H1 (cell line): ENCODE measurements around the gene ARFRP1. TPM values are rescaled to one million over a fixed set of nuclear protein-coding genes. Genes with fewer than 3 reads are reported as not detected.
A peak's percentile ranks its signal among the peaks of the same experiment; 100 is the strongest.

ENCODE experiments used
- CTCF ChIA-PET: fragments of 300-600 bp; sonication (Branson Sonifier 250); formaldehyde crosslinking; loops from one replicate; lab custom pipeline; 2021; ENCODE audit not compliant: partially characterized antibody; lab: Charles Lee
- POLR2A ChIA-PET: fragments of 300-600 bp; sonication (Branson Sonifier 250); formaldehyde crosslinking; loops from one replicate; lab custom pipeline; 2021; ENCODE audit warnings: inconsistent platforms; ENCODE audit not compliant: partially characterized antibody; lab: Charles Lee
- DNase-seq, 2 experiments: peaks; one replicate each; pipeline versions ENCODE4 v3.0.0 to v3.0.0-alpha.2; 2010 to 2022; ENCODE audit warnings: low spot score in 2 of 2, low read depth in 1 of 2, mixed read lengths in 1 of 2
- FAIRE-seq: peaks from 2 replicates; lab custom pipeline; 2011; peaks lifted over from hg19 to GRCh38; lab: Jason Lieb, UNC
- H2AFZ ChIP-seq: 2 replicates; pipeline ENCODE4 v1.8.1; 2012; ENCODE audit warnings: low read length, inconsistent platforms
- H2AK5ac ChIP-seq: 2 replicates; pipeline ENCODE4 v1.6.1; 2013; ENCODE audit warnings: low read depth, low read length
- H2BK120ac ChIP-seq: replicated peaks from 2 replicates; pipeline ENCODE3; 2013; ENCODE audit warnings: low read depth, low read length, inconsistent platforms
- H2BK12ac ChIP-seq: 2 replicates; pipeline ENCODE4 v1.6.1; 2013; ENCODE audit warnings: low read depth, low read length
- H2BK15ac ChIP-seq: 2 replicates; pipeline ENCODE4 v1.6.1; 2013; ENCODE audit warnings: low read length
- H2BK20ac ChIP-seq: 2 replicates; pipeline ENCODE4 v1.6.1; 2013; ENCODE audit warnings: low read length
- H2BK5ac ChIP-seq: 2 replicates; pipeline ENCODE4 v1.6.1; 2013; ENCODE audit warnings: low read depth, low read length
- H3K14ac ChIP-seq: 2 replicates; pipeline ENCODE4 v1.6.1; 2013; ENCODE audit warnings: inconsistent platforms; ENCODE audit not compliant: insufficient read length
- H3K18ac ChIP-seq: 2 replicates; pipeline ENCODE4 v1.6.1; 2013; ENCODE audit warnings: low read length; ENCODE audit errors: extremely low read depth
- H3K23ac ChIP-seq: 2 replicates; pipeline ENCODE4 v1.6.1; 2013; ENCODE audit warnings: inconsistent platforms; ENCODE audit not compliant: insufficient read length
- H3K23me2 ChIP-seq: 2 replicates; pipeline ENCODE4 v1.6.1; 2013; ENCODE audit warnings: low read depth, low read length
- H3K27ac ChIP-seq: 2 replicates; pipeline ENCODE4 v1.6.1; 2011; ENCODE audit warnings: low read depth, low read length, inconsistent platforms
- H3K27me3 ChIP-seq, 4 experiments: replicated peaks in 1 of 4; 1 replicate in 1 of 4; 2 replicates in 3 of 4; pipeline versions ENCODE4 v1.6.1 to v1.8.1; 2011 to 2013; ENCODE audit warnings: low read length in 3 of 4, mild to moderate bottlenecking in 3 of 4, inconsistent platforms in 2 of 4, mixed read lengths in 2 of 4, moderate library complexity in 1 of 4; ENCODE audit not compliant: control insufficient read depth in 3 of 4, insufficient read depth in 3 of 4; ENCODE audit errors: extremely low read depth in 1 of 4
- H3K36me3 ChIP-seq, 4 experiments: 2 replicates each; pipeline versions ENCODE4 v1.6.1 to v1.8.1; 2011 to 2013; ENCODE audit warnings: mild to moderate bottlenecking in 4 of 4, low read length in 3 of 4, moderate library complexity in 2 of 4, control low read depth in 1 of 4, inconsistent platforms in 1 of 4; ENCODE audit not compliant: insufficient read depth in 4 of 4, control insufficient read depth in 2 of 4
- H3K4ac ChIP-seq: replicated peaks from 2 replicates; pipeline ENCODE3; 2013; ENCODE audit warnings: low read length, low read depth, mixed read lengths, inconsistent platforms; ENCODE audit not compliant: insufficient read length
- H3K4me1 ChIP-seq, 4 experiments: replicated peaks in 1 of 4; 1 replicate in 1 of 4; 2 replicates in 3 of 4; pipeline versions ENCODE4 v1.6.1 to v1.8.1; 2011 to 2013; ENCODE audit warnings: low read length in 3 of 4, inconsistent platforms in 2 of 4, mixed read lengths in 1 of 4; ENCODE audit not compliant: insufficient read depth in 4 of 4, control insufficient read depth in 3 of 4
- H3K4me2 ChIP-seq, 2 experiments: 2 replicates each; pipeline versions ENCODE4 v1.6.1 to v1.8.1; 2011 to 2013; ENCODE audit warnings: low read depth in 2 of 2, low read length in 2 of 2, control low read depth in 1 of 2, inconsistent platforms in 1 of 2, mild to moderate bottlenecking in 1 of 2; ENCODE audit not compliant: insufficient read depth in 1 of 2
- H3K4me3 ChIP-seq, 4 experiments: fragments of 200-600, 300-600 bp in 1 of 4; sonication (generic), shearing (Covaris generic), sonication (Bioruptor Twin) in 1 of 4; 2 replicates each; pipeline versions ENCODE4 v1.5.1 to v1.8.1; 2011 to 2016; ENCODE audit warnings: low read length in 4 of 4, low read depth in 3 of 4, control low read depth in 2 of 4, inconsistent platforms in 2 of 4, mild to moderate bottlenecking in 2 of 4, mixed read lengths in 1 of 4, moderate library complexity in 1 of 4; ENCODE audit not compliant: insufficient read depth in 2 of 4; ENCODE audit errors: extremely low read depth in 1 of 4
- H3K56ac ChIP-seq: replicated peaks from 2 replicates; pipeline ENCODE3; 2013; ENCODE audit warnings: low read depth, mild to moderate bottlenecking, mixed read lengths, low read length, inconsistent platforms; ENCODE audit not compliant: insufficient read length
- H3K79me1 ChIP-seq: 2 replicates; pipeline ENCODE4 v1.6.1; 2013; ENCODE audit warnings: low read depth, low read length, control low read depth
- H3K79me2 ChIP-seq, 2 experiments: 2 replicates each; pipeline versions ENCODE4 v1.6.1 to v1.8.1; 2012 to 2013; ENCODE audit warnings: low read length in 2 of 2, mild to moderate bottlenecking in 2 of 2, inconsistent platforms in 1 of 2; ENCODE audit not compliant: insufficient read depth in 2 of 2, control insufficient read depth in 1 of 2
- H3K9ac ChIP-seq, 4 experiments: replicated peaks in 1 of 4; 1 replicate in 1 of 4; 2 replicates in 3 of 4; pipeline versions ENCODE4 v1.6.1 to v1.8.1; 2011 to 2013; ENCODE audit warnings: low read depth in 3 of 4, low read length in 3 of 4, control low read depth in 2 of 4, mild to moderate bottlenecking in 2 of 4, moderate library complexity in 2 of 4, inconsistent platforms in 1 of 4; ENCODE audit errors: extremely low read depth in 1 of 4
- H3K9me3 ChIP-seq, 2 experiments: 2 replicates each; pipeline versions ENCODE4 v1.6.1 to v1.8.1; 2012 to 2013; ENCODE audit warnings: mild to moderate bottlenecking in 2 of 2, moderate library complexity in 2 of 2, control low read depth in 1 of 2, inconsistent platforms in 1 of 2, low read depth in 1 of 2, low read length in 1 of 2, mixed read lengths in 1 of 2; ENCODE audit not compliant: insufficient read depth in 2 of 2
- H4K20me1 ChIP-seq, 2 experiments: replicated peaks in 1 of 2; 2 replicates each; pipeline versions ENCODE3 to v1.8.1; 2011 to 2013; ENCODE audit warnings: inconsistent platforms in 2 of 2, low read length in 2 of 2, mild to moderate bottlenecking in 1 of 2; ENCODE audit not compliant: insufficient read depth in 2 of 2, control insufficient read depth in 1 of 2
- H4K5ac ChIP-seq: 2 replicates; pipeline ENCODE4 v1.6.1; 2013; ENCODE audit warnings: low read length, low read depth, mixed read lengths, inconsistent platforms; ENCODE audit not compliant: insufficient read length
- H4K8ac ChIP-seq: 2 replicates; pipeline ENCODE4 v1.8.0; 2013; ENCODE audit warnings: mild to moderate bottlenecking, moderate library complexity, low read length, inconsistent platforms; ENCODE audit not compliant: insufficient read depth; ENCODE audit errors: extremely low read depth
- H4K91ac ChIP-seq: replicated peaks from 2 replicates; pipeline ENCODE3; 2013; ENCODE audit warnings: low read length, mixed read lengths, inconsistent platforms; ENCODE audit not compliant: insufficient read length
- ATF3 ChIP-seq: IDR thresholded peaks from 2 replicates; pipeline ENCODE4 v1.6.1; 2011; ENCODE audit warnings: low read depth, mild to moderate bottlenecking, low read length; ENCODE audit not compliant: insufficient read depth
- CEBPB ChIP-seq: IDR thresholded peaks from 2 replicates; pipeline ENCODE4 v1.6.1; 2012; ENCODE audit warnings: low read depth, low read length
- EZH2 ChIP-seq: fragments of 200-600 bp; sonication (generic); IDR thresholded peaks from 2 replicates; pipeline ENCODE4 v1.7.1; 2012; ENCODE audit warnings: low read depth, mild to moderate bottlenecking, moderate library complexity, low read length, inconsistent platforms; ENCODE audit not compliant: severe bottlenecking
- FOSL1 ChIP-seq: IDR thresholded peaks from 2 replicates; pipeline ENCODE4 v1.6.1; 2011; ENCODE audit warnings: mild to moderate bottlenecking, low read depth, low read length, moderate library complexity; ENCODE audit not compliant: insufficient read depth
- GABPA ChIP-seq: IDR thresholded peaks from 2 replicates; pipeline ENCODE4 v1.6.1; 2011; ENCODE audit warnings: mild to moderate bottlenecking, low read length, moderate library complexity, borderline replicate concordance; ENCODE audit not compliant: insufficient read depth
- MAFK ChIP-seq: IDR thresholded peaks from 2 replicates; pipeline ENCODE4 v1.6.1; 2012; ENCODE audit warnings: low read depth, mild to moderate bottlenecking, improper control_type of control experiment, low read length
- NRF1 ChIP-seq: IDR thresholded peaks from 2 replicates; pipeline ENCODE4 v1.6.1; 2011; ENCODE audit warnings: mild to moderate bottlenecking, low read depth, low read length, improper control_type of control experiment
- POLR2AphosphoS5 ChIP-seq: IDR thresholded peaks from 2 replicates; pipeline ENCODE4 v1.6.1; 2011; ENCODE audit warnings: low read depth, low read length
- RAD21 ChIP-seq, 2 experiments: IDR thresholded peaks in 1 of 2; conservative IDR thresholded peaks in 1 of 2; 2 replicates each; pipeline ENCODE4 v1.6.1; 2011; ENCODE audit warnings: low read depth in 2 of 2, low read length in 2 of 2, improper control_type of control experiment in 1 of 2, inconsistent platforms in 1 of 2, mild to moderate bottlenecking in 1 of 2, moderate library complexity in 1 of 2
- TAF1 ChIP-seq: IDR thresholded peaks from 2 replicates; pipeline ENCODE4 v1.6.1; 2011; ENCODE audit warnings: mild to moderate bottlenecking, low read depth, low read length
- YY1 ChIP-seq: IDR thresholded peaks from 2 replicates; pipeline ENCODE4 v1.6.1; 2011; ENCODE audit warnings: low read depth, mild to moderate bottlenecking, low read length
- WGBS, 2 experiments: shearing (Covaris generic) in 1 of 2; methylation state at CpG; one replicate each; pipeline versions ENCODE4 v1.1.6 to v1.1.7; 2013 to 2015; ENCODE audit warnings: low lambda C conversion rate in 2 of 2, mixed read lengths in 2 of 2, inconsistent platforms in 1 of 2, low coverage in 1 of 2, missing lambda C conversion rate in 1 of 2; ENCODE audit not compliant: insufficient replicate concordance in 2 of 2, insufficient coverage in 1 of 2, insufficient read length in 1 of 2; ENCODE audit errors: extremely low coverage in 1 of 2, missing lambda C conversion rate in 1 of 2; 5-methylcytosine and 5-hydroxymethylcytosine counted together
- polyA plus RNA-seq, 7 experiments: library from polyadenylated mRNA; depleted of rRNA in 3 of 7; stranded (reverse) in 5 of 7; unstranded in 2 of 7; fragments of >200 nt in 5 of 7; fragments of 200-250 nt in 2 of 7; gene quantifications; 1 replicate in 5 of 7; 2 replicates in 1 of 7; 4 replicates in 1 of 7; pipeline versions ENCODE4 v1.2.1 to v1.2.3, GENCODE V29; 2011 to 2013; ENCODE audit warnings: missing spikeins in 2 of 7, mixed read lengths in 2 of 7
- total RNA-seq: library from RNA; stranded (reverse); fragmentation: NEBNext Ultra II Directional; extraction: Animal tissue kit (Norgen Biotek cat#: 25700); gene quantifications from 2 replicates; pipeline ENCODE4 v1.2.1, GENCODE V29; 2021

ARFRP1 gene
- total and polyA plus RNA-seq, 2 of the 8 experiments (the other 6 are each of a cell fraction or from before 2014, with no cell fraction given), result 12.9 to 22.9 TPM

- no peaks in the 10 kb centered on the region for H3K9me3 ChIP-seq
- ChIA-PET POLR2A (interaction anchor here (0.6 to 4.1 kb wide), 13 partner anchors 9 to 283 kb away, joined by 3 to 18 read pairs (median 4); partner anchors contain the start of gene SLC2A4RG), CTCF (interaction anchor here (1.4 kb wide), 2 partner anchors 83 to 278 kb away, joined by 3 to 4 read pairs; partner anchors contain the start of gene PRPF6)
- H4K5ac ChIP-seq, result no peak overlapping the region
- FAIRE-seq (no peak), DNase-seq (no peak)
- H3K9ac ChIP-seq, result 0 out of 7 replicates have a peak overlapping the region, but pooled peaks of 1 of the 4 experiments have one; percentile 27
- H3K36me3 ChIP-seq, result peaks cover 3 to 18% (median 8%) of the 10 kb centered on the region in 4 experiments; a peak in 5 of 8 replicates
- no peak overlapping the region for H3K4me3 ChIP-seq
- no peak overlapping the region for H2AK5ac ChIP-seq
- H3K27ac ChIP-seq, result no peak overlapping the region
- H3K23ac ChIP-seq, result no peak overlapping the region
- no peak overlapping the region for H2BK12ac ChIP-seq
- H2BK120ac ChIP-seq, result no peak overlapping the region
- H2AFZ ChIP-seq, result no peak overlapping the region
- H3K14ac ChIP-seq, result no peak overlapping the region
- H4K20me1 ChIP-seq, result peaks cover 8 to 14% of the 10 kb centered on the region in 2 experiments
- H3K56ac ChIP-seq, result no peak overlapping the region
- H2BK20ac ChIP-seq, result no peak overlapping the region
- peaks cover 6% of the 10 kb centered on the region; the same call in 1 of the 2 replicates for H3K79me1 ChIP-seq
- no peak overlapping the region for H2BK15ac ChIP-seq
- H4K8ac ChIP-seq, result peak overlapping the region; percentile 20; the same call in 1 of the 2 replicates
- H3K23me2 ChIP-seq, result no peaks in the 10 kb centered on the region; the same call in 1 of the 2 replicates
- peaks cover 0 to 8% (median 0%) of the 10 kb centered on the region in 4 experiments; a peak in 3 of 7 replicates for H3K4me1 ChIP-seq
- no peak overlapping the region for H2BK5ac ChIP-seq
- peaks cover 0 to 13% of the 10 kb centered on the region in 2 experiments; a peak in 2 of 4 replicates for H3K79me2 ChIP-seq
- H3K18ac ChIP-seq, result no peak overlapping the region
- no peaks in the 10 kb centered on the region for H3K27me3 ChIP-seq
- WGBS, 2 experiments, result 83% methylated on average over 13 of the region's 13 CpGs; no CpG with 5 or more reads in 1 of the 2 experiments
- no peak overlapping the region for H3K4ac ChIP-seq
- no peak overlapping the region for H3K4me2 ChIP-seq
- H4K91ac ChIP-seq, result no peak overlapping the region
- TF ChIP-seq MAFK, result no peak
- no peak for TF ChIP-seq RAD21 (IDR thresholded peaks at IDR 0.05 in 1 of 2, conservative IDR thresholded peaks at IDR 0.05 in 1 of 2; ENCODE audit: low read depth in 2 of 2, low read length in 2 of 2)
- no peak for TF ChIP-seq YY1
- no peak for TF ChIP-seq POLR2AphosphoS5
- TF ChIP-seq ATF3, result no peak
- no peak for TF ChIP-seq GABPA
- no peak for TF ChIP-seq TAF1
- no peak for TF ChIP-seq CEBPB
- TF ChIP-seq NRF1, result no peak
- TF ChIP-seq FOSL1, result no peak
- no peak for TF ChIP-seq EZH2
These were observed 4.9 kb downstream of the ARFRP1 start for GRCh38 chr20:63702751-63703470.
